EL (cell line): ENCODE data around the gene PCED1B.
"Not testable (repeated sequence)": the region's sequence is repeated elsewhere in the genome, so short reads cannot be mapped to it uniquely, and the experiment has no call there.

Experiments used
- DNase-seq: peaks from one replicate; pipeline ENCODE4 v3.0.0-alpha.2; 2016

The PCED1B gene

DNA sequence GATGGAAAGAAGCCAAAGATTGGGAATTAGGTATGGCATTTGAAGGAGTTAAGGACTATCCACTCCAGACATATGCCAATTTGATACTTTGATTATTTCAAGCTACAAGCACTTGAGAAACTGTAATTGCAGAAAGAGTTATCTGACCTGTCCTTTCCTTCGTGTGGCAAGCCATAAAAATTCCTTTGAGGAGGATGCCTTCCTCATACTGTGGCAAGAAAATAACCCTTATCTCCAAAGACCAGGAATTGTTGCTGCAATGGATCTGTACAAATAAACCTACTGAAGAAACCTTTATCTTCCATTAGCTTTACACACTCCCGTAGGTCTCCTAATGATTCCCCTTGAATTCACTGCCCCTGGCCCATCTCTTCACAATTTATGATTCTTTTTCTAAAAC is 165.4 kb downstream of the PCED1B start:
- DNase-seq: no peak

DNA sequence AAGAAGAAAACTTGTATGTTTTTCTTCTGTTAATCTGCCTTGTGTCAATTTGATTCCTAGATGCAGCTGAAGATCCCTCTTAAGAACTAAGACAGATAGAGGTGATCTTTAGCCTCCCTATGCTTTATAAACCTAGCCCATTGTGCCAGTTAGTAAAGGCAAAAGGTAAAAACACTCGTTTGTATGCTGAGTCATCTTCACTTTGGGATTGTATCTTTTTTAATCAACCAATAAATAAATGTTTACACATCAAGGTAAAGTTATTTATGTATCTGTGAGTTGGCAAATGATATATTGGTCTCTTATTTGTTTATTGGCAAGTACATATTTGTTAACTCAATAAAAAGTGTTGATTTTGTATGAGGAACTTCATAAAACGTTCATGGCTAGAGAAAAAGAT is 166.2 kb downstream of the PCED1B start:
- DNase-seq: no peak

DNA sequence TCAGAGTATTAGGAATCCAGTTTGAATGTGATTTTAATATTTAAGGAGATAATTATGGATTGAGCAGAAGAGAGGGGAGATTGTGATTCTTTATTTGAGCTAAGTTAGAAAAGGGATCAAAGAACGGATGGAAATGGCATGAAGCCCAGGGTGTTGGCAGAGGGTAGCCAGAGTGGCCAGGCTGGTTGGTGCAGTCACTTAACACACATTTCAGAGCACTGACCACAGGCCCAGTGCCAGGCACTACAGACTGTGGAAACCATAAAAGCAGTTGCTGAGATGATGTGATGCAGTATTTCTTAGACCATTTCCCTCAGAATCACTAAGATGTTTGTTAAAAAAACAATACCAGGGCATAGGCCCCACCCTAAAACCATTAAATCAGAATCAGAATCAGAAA is 168.0 kb downstream of the PCED1B start:
- no peak for DNase-seq

DNA sequence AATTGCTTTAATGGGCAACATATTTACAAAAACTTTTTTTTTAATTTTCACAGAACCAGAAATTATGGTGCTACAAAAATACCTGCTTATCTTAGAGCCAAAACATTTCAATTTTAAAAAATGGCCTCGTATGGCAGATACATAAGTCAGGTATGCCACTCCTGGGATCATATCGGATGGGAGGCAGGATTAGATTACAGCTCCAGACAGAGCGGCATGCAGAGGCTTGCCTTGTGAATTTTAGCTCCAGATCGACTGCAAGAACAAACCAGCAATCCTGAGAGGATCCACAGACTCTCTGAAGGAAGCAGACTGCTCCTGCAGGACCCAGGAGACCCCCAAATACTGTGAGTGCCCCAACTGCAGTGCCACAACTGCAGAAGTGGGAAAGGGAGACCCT is 169.7 kb downstream of the PCED1B start:
- no peak for DNase-seq

DNA sequence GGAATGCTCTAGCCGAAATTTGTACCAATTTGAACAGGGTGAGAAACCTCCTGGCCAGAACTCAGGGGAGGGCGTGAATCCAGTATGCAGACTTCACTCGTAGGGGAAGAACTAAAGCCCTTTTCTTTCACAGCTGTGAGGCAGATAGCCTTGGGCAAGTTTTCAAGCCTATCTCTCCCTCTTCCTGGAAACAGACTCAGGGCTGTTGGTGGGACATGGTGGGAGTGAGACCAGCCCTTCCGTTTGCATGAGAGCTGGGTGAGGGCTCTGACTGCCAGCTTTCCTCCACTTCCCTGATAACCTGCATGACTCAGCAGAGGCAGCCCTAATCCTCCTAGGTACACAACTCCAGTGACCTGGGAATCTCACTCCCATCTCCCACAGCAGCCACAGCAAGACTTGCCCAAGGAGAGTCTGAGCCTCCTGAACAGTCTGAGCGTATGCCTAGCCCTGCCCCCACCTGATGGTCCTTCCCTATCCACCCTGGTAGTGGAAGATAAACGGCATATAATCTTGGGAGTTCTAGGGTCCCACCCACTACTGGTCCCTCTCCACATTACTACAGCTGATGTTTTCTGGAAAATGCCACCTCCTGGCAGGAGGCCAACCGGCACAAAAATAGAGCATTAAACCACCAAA is 170.4 kb downstream of the PCED1B start:
- no peak for DNase-seq

DNA sequence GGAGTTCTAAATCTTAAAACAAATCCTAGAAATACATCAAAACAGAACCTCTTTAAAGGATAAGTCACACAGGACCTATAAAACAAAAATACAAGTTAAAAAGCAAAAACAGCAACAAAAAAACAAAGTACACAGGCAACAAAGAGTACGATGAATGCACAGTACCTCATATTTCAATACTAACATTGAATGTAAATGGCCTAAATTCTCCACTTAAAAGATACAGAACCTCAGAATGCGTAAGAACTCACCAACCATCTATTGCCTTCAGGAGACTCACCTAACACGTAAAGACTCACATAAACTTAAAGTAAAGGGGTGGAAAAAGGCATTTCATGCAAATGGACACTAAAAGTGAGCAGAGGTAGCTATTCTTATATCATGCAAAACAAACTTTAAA is 172.5 kb downstream of the PCED1B start:
- no peak for DNase-seq

DNA sequence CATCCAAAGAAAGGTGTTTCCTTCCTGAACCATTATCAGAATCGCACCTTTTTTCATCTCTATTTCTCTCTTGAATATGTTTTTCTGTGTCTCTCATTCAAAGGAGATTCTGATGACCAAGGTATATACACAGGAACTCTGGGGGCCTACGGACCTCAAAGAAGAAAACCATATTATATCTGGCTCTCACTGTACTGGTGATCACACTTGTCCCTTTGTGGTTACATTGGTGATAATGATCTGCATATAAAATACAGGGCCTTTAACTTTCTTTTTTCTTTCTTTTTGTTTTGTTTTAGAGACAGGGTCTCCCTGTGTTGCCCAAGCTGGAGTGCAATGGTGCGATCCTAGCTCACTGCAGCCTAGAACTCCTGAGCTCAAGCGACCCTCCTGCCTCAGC is 185.5 kb downstream of the PCED1B start:
- DNase-seq: no peak

DNA sequence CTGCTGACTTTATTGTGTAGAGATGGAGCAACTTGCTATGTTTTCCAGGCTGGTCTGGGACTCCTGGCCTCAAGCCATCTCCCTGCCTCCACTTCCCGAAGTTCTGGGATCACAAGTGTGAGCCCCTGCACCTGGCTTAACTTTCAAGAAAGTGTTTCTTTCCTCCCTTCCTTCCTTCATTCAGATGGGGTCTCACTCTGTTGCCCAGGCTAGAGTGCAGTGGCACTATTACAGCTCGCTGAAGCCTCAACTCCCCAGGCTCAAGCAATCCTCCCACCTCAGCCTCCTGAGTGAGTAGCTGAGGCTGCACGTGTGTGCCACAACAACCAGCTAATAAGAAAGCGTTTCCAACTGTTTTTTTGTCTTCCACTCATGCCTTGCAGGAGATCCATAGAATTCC is 186.0 kb downstream of the PCED1B start:
- DNase-seq: no peak

DNA sequence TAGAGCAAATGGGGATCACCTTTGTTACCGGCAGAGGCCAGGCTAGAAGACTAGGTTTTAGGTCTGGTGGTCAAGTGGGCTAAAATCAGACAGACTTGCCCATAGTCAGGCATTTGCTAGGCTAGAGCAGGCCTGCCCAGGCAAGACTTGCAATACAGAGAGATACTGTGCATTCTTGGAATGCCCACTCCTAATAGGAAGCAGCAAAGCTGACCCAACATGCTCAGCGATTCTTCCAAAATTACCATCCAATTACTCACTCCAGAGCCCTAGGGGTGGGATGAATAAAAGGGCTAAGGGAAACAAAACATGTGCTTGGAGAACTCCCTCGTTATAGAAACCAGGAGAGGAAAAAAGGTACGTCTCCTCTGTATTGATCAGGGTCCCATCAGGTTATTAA is 188.2 kb downstream of the PCED1B start:
- DNase-seq: peak; percentile 78

DNA sequence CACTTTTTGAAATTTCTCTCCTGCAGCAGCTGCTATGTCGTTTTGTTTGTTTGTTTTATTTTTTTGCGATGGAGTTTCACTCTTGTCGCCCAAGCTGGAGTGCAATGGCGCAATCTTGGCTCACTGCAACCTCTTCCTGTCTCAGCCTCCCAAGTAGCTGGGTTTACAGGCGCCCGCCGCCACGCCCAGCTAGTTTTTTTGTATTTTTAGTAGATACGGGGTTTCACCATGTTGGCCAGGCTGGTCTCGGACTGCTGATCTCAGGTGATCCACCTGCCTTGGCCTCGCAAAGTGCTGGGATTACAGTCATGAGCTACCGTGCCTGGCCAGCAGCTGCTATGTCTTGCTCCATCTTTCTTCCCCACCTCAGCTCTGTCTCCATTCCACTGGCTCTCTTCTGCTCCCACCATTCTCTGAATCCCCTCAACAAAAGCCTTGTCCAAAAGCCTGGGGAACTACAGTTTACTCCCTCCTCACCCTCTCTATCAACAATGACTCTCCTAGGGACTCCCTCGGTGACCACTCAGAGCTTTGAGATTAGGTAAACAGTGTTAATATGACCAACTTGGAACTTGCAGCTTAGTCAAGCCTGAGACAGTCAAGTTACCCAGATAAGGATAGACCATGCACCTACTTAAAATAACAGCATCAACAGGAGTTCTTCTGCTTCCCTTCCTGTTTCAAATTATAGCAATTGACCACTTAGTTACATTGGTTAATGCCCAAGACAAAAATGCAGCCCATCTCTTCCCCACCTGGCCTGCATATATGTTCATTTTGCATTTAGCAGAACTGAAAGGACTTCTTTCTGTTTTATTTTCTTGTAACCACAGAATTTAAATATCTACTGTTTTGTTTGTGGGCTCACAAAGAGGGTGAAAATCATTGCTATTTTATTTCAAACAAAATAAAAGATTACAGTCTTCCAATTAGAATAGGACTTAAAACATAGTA is 189.4 kb downstream of the PCED1B start:
- no peak for DNase-seq

DNA sequence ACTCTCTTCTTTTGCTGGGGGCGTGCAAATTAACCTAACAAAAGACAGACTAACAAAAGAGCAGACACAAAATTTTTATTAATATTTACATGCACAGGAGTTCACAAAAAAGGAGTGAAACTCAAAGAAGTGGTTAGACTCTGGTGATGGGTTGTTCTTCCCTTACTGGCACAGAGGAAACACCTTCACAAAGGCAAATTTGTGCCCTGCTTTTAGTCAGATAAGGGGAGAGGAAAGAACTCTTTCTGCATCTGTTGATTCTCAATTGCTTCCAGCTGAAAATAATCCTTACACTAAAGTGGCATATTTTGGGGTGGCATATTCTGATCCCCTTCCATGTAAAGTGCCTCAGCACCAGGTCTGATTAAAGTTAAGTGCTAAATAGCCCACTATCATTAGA is 190.5 kb downstream of the PCED1B start:
- no peak for DNase-seq

DNA sequence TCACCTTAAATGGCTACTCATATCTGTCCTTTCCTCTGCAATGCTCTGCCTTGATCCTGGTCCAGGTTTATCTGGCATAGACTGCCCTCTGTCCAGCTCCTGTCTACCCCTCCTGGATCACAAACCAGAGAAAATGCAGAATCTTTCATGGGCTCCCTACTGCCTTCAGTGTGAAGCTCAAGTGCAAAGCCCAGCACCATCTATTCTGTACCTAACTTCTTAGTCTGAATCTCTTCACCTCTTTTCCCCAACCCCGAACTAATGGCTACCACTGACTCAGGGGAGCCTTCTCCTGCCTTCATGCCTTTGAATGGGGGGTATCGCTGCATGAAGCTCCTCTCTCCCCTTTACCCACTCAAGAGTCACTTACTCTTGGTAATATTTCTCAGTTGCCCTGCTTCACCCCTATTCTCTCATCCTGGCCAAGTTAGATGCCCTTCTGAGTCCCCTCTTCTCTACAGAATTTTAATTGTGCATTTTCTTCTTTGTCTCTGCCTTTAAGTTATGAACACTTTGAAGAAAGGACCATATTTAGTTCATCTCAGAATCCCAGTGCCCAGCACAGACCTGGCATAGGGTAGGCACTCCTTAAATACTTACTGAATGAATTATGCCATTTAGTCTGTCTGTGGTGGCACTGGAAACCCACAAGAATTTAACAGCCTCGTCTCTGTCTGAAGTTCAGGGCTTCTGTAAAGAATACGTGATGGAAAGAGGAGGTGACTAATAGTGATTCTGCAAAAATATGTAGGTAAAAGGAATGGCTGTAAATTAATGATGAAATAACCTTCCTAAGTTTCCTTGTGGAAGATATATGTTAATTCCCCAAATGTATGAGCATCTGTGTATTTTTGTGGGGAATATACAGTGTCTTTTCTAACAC is 191.6 kb downstream of the PCED1B start:
- peak; percentile 93 for DNase-seq

DNA sequence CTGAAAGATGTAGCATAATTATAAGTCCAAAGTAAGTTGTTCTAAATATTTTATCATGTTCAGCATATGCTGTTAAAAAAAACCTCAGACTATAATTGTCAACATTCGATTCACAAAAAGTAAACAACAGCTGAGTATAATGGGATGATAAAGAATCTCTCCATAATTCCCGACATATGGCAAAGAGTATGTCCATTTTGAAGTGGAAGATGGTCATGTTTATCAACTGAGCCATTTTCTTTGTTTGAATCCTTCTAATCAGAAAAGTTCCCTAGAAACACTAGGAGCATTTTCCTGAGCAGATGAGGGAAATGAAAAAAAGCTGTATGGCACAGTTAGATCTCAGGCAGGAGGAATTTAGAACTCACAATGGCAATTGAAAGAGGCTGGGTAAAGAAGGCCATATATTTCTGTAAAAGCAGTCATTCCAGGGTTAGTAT is 192.4 kb downstream of the PCED1B start:
- peak; percentile 7 for DNase-seq

DNA sequence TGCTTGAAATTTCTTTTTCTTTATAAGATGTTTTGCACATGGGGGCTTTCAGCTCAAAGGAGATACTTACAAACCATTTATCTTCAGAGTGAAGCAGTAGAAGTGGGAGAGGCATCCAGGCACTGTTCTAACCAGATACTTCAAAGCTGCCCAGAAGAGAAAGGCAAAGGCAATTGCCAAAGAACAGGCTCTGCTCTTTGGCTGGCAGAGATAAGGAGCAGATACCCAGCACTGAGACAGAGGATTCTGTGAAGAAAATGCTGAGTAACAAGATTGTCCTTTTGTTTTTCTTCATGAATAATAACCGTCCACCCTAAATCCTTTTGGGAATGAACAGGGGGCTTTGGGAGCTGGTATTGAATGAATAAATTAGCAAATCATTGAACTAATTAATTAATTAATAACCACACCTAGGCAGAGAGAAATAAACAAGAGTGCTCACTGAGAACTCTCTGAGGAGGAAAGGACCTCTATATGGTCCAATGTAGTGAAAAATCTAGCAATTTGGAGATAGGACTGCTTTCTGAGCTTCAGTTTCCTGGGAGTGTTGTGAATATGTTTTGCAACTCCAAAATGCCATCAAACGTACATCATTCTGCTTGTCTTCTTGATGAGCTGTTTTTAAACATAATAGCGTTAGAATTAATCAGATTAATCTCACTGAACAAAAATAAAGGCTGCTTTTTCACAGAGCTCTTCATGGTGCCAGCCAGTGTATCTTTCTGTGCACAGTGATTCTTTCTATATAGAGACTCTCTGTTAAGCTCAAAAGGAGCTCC is 193.2 kb downstream of the PCED1B start:
- peak; percentile 22 for DNase-seq

DNA sequence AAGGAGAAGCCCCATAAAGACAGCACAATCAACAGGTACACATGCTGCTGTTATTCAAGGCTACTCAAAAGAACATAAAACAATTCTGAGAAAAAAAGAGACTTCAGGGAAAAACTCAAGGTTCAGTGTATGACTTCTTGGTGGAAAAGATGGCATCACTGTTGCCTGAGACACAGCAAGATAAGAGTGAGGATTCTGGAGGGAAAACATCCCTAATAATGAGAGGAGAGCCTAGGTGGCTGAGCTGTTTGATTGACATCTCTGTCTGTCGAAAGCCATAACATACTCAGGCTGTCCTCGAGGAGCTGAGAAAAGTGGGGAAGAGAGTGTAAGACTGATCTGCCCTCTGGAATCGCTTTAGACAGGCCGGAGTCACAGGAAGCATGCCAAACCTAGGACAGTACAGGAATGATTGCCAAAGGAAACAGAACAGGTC is 193.8 kb downstream of the PCED1B start:
- DNase-seq: no peak

DNA sequence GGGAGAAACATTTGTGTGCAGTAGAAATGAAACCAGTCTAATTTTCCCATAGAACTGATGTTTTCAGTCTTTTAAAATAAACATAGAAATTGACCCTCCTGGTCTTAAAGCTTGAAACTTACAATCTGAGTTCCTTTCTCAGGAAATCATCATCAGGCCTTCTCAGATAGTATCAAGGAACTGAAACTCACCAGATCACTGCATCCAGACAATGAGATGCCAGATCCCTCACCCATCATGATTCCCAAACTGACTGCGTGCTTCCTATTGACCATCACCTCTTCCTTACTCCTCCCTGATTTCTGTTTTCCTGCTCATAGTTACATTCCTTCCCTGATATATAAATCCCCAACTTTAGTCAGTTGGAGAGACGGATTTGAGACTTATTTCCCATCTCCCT is 195.3 kb downstream of the PCED1B start:
- DNase-seq: no peak

DNA sequence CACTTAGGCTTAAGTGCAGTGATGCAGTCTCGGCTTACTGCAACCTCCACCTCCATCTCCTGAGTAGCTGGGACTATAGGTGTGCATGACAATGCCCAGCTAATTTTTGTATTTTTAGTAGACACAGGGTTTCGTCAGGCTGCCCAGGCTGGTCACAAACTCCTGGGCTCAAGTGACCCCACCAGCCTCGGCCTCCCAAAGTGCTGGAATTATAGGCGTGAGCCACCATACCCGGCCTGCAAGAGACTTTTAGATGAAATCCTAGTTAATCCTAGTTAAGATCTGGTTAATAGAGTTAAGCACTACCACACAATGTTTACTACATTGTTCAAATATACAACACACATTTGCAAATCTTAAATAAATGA is 196.8 kb downstream of the PCED1B start:
- DNase-seq: no peak

DNA sequence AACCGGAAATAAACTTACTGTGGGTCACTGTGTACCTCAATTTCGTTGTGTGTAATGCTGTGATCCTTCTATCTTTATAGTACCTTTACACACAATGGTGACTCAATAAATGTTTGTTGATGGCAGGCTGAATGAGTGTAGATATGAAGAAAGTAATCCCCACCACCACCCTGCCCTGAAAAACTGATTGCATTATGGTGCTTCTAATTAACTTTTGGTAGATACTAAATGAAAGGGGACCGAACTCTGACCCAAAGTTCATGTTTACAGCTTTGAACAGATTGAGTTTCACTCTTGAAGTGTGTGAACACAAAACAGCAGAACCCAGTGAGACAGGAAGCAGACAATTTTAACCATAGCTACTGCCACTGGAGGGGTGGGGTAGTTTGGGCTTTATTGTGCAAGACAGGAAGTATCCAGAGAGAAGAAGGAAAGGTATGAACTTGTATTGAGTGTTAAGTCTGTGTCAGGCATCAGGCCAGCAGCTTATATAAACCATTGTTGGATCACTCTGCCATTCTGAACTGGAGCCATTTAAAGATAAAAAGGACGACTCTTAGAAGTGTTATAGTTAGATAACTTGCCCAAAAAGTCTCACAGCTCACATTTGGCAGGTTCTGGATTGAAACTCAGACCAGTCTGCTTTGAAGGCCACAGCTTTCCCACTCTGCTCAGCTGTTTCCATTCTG is 197.3 kb downstream of the PCED1B start:
- peak; percentile 66 for DNase-seq

DNA sequence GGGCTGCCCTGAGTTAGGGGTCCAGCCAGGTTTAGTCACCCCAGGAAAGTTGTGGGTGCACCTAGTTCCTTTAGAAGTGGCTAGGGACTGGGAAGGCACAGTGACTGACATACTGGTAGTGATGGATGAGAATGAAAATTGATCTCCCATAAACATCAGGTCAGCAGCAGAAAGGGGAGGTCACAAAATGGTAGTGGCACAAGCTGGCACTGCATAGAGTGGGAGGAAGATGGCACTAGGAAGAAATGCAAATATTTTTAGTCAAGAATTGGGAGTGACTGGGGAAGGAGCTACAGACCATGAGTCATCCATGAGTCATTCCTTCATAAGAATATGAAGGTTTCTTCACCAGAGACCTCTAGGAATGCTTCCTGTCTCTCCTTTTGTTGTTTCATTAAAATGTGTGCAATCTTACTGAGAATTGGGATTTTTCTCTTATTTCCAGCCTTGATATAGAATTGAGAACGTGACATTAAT is 198.6 kb downstream of the PCED1B start:
- DNase-seq: peak; percentile 93

DNA sequence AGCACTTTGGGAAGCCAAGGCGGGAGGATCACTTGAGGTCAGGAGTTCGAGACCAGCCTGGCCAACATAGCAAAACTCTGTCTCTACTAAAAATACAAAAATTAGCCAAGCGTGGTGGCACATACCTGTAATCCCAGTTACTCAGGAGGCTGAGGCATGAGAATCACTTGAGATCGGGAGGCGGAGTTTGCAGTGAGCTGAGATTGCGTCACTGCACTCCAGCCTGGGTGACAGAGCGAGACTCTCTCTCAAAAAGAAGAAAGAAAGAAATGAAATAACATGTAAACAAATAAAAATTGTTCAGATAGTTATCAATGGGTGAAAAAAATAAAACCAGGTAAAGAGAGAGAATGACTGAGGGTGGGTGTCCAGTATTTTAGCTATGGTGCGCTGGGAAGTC is 200.3 kb downstream of the PCED1B start:
- not testable (repeated sequence) for DNase-seq

DNA sequence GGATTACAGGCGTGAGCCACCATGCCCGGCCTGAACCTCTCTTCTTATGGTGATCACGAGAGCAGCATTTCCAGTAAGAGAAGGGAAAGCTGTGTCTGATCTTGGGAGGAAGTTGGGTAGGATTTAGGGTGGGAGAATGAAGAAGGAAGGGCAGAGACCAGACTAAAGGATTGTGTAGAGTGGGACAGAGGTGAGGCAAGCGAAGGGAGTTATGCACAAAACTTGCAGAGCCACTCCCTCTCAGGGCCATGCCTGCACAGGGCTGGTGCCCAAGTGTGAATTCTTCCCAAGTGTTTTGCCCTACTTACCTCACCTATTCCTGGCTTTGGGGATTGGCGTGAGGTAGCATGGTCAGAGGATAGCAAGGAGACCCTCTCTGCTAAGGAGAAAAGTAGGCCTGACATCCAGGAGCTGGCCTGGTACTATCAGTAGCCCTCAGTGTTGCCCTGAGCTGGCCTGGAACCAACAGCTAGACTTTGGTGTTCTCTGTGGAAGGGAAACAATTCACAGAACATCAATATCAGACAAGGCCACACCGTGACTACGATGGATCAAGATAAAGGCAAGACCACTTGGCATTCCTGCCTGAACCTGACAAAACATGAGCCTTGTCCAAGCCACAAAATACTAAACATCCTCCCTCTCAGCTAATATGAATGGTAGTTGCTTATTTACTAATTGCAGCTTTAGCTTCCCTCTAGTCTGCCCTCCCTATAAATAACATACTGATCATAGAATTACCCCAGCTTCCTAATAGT is 201.3 kb downstream of the PCED1B start:
- DNase-seq: no peak
